Stimulated activated CD4-positive, alpha-beta T cell treated with anti-CD3 and anti-CD28 coated beads, Interleukin-2, amount 100 ng/mL, for 48 hours (primary cell): ENCODE results near the gene C3orf22.
"Not testable (repeated sequence)": the region's sequence is repeated elsewhere in the genome, so short reads cannot be mapped to it uniquely, and the experiment has no call there.

Experiments
- DNase-seq, 2 donors: peaks; one replicate each; pipeline ENCODE4 v3.0.0-alpha.2; 2020

Gene C3orf22

GRCh38 chr3:126558336-126559071 lies at the start of gene C3orf22:
TSS of gene C3orf22 (minus strand) at chr3:126558932. CDS start at chr3:126553390, 5,542 bp downstream.
- no peak for DNase-seq

- DNase-seq = no peak
Observed at GRCh38 chr3:126607214-126607908, 48.6 kb upstream of the C3orf22 start.

GRCh38 chr3:126606001-126606400 lies 47.3 kb upstream of the C3orf22 start:
- DNase-seq = no peak

GRCh38 chr3:126604691-126605090 lies 46.0 kb upstream of the C3orf22 start:
- DNase-seq = no peak

GRCh38 chr3:126599101-126599500 lies 40.4 kb upstream of the C3orf22 start:
- DNase-seq = no peak

- DNase-seq = not testable (repeated sequence)
Observed at GRCh38 chr3:126595479-126595878, 36.7 kb upstream of the C3orf22 start.

GRCh38 chr3:126591515-126591914 lies 32.8 kb upstream of the C3orf22 start:
- not testable (repeated sequence) for DNase-seq

- DNase-seq = no peak
Observed at GRCh38 chr3:126582311-126582710, 23.6 kb upstream of the C3orf22 start.

- no peak for DNase-seq
Observed at GRCh38 chr3:126581569-126581968, 22.8 kb upstream of the C3orf22 start.

- DNase-seq = no peak
Observed at GRCh38 chr3:126580746-126581145, 22.0 kb upstream of the C3orf22 start.

GRCh38 chr3:126578702-126579101 lies 20.0 kb upstream of the C3orf22 start:
- DNase-seq = no peak

- no peak for DNase-seq
Observed at GRCh38 chr3:126577261-126577660, 18.5 kb upstream of the C3orf22 start.

- DNase-seq = no peak
Observed at GRCh38 chr3:126573492-126574117, 14.9 kb upstream of the C3orf22 start.

GRCh38 chr3:126571078-126571477 lies 12.3 kb upstream of the C3orf22 start:
- no peak for DNase-seq

- DNase-seq = no peak
Observed at GRCh38 chr3:126570103-126570541, 11.4 kb upstream of the C3orf22 start.

- no peak for DNase-seq
Observed at GRCh38 chr3:126569390-126569975, 10.8 kb upstream of the C3orf22 start.

GRCh38 chr3:126568776-126569342 lies 10.1 kb upstream of the C3orf22 start:
- DNase-seq = no peak

GRCh38 chr3:126567696-126568438 lies 9.1 kb upstream of the C3orf22 start:
- DNase-seq = no peak

GRCh38 chr3:126562737-126563276 lies 4.1 kb upstream of the C3orf22 start:
- DNase-seq = no peak

GRCh38 chr3:126557761-126558160 lies 971 bp downstream of the C3orf22 start:
- DNase-seq = no peak

GRCh38 chr3:126557415-126557745 lies 1.4 kb downstream of the C3orf22 start:
- DNase-seq = no peak
